Fibroblast of lung (primary cell): ENCODE results near the gene KIRREL2. TPM values are rescaled to one million over a fixed set of nuclear protein-coding genes. Genes with fewer than 3 reads are reported as not detected.

Experiments used
- DNase-seq, 2 donors: peaks; one replicate each; pipeline versions ENCODE4 v3.0.0 to v3.0.0-alpha.2; 2010; ENCODE audit warnings: low read depth in 2 of 2
- H2AFZ ChIP-seq: 2 replicates; pipeline ENCODE4 v1.5.1; 2012; ENCODE audit warnings: low read length, control low read depth, inconsistent platforms
- H3K27ac ChIP-seq: 2 replicates; pipeline ENCODE4 v1.5.1; 2011; ENCODE audit warnings: low read length, control low read depth; ENCODE audit not compliant: insufficient read depth
- H3K27me3 ChIP-seq: 2 replicates; pipeline ENCODE4 v1.5.1; 2011; ENCODE audit warnings: mild to moderate bottlenecking, low read length; ENCODE audit not compliant: control insufficient read depth, insufficient read depth
- H3K36me3 ChIP-seq: 2 replicates; pipeline ENCODE4 v1.5.1; 2011; ENCODE audit warnings: low read length; ENCODE audit not compliant: control insufficient read depth, insufficient read depth
- H3K4me1 ChIP-seq: 2 replicates; pipeline ENCODE4 v1.5.1; 2011; ENCODE audit warnings: low read length; ENCODE audit not compliant: control insufficient read depth, insufficient read depth; ENCODE audit errors: extremely low read depth
- H3K4me2 ChIP-seq: 2 replicates; pipeline ENCODE4 v1.5.1; 2011; ENCODE audit warnings: low read length, control low read depth; ENCODE audit not compliant: insufficient read depth; ENCODE audit errors: extremely low read depth
- H3K4me3 ChIP-seq, 4 experiments: fragments of 200-600 bp in 1 of 4; sonication (generic) in 1 of 4; replicated peaks in 1 of 4; 2 replicates each; pipeline ENCODE4 v1.5.1; 2011 to 2016; ENCODE audit warnings: low read length in 4 of 4, low read depth in 3 of 4, mild to moderate bottlenecking in 3 of 4, control low read depth in 2 of 4, inconsistent platforms in 1 of 4, mixed read lengths in 1 of 4; ENCODE audit not compliant: insufficient read depth in 1 of 4; ENCODE audit errors: control extremely low read depth in 1 of 4
- H3K79me2 ChIP-seq: 2 replicates; pipeline ENCODE4 v1.5.1; 2012; ENCODE audit warnings: mild to moderate bottlenecking, low read length, inconsistent platforms; ENCODE audit not compliant: control insufficient read depth, insufficient read depth
- H3K9ac ChIP-seq: 2 replicates; pipeline ENCODE4 v1.5.1; 2011; ENCODE audit warnings: mild to moderate bottlenecking, low read length, control low read depth; ENCODE audit not compliant: insufficient read depth
- H3K9me3 ChIP-seq: 2 replicates; pipeline ENCODE4 v1.5.1; 2012; ENCODE audit warnings: low read depth, low read length; ENCODE audit not compliant: control insufficient read depth, insufficient read depth
- H4K20me1 ChIP-seq: 2 replicates; pipeline ENCODE4 v1.5.1; 2011; ENCODE audit warnings: low read length; ENCODE audit not compliant: control insufficient read depth, insufficient read depth; ENCODE audit errors: extremely low read depth
- CTCF ChIP-seq, 2 donors: IDR thresholded peaks in 1 of 2; conservative IDR thresholded peaks in 1 of 2; 1 replicate in 1 of 2; 2 replicates in 1 of 2; pipeline ENCODE4 v1.5.1; 2011 to 2012; ENCODE audit warnings: low read length in 2 of 2, control low read depth in 1 of 2, inconsistent platforms in 1 of 2, low read depth in 1 of 2, mild to moderate bottlenecking in 1 of 2
- EZH2 ChIP-seq: IDR thresholded peaks from 2 replicates; pipeline ENCODE4 v1.5.1; 2012; ENCODE audit warnings: low read length, control low read depth, mild to moderate bottlenecking; ENCODE audit errors: missing control alignments
- polyA plus RNA-seq, 2 donors: library from polyadenylated mRNA; depleted of rRNA in 1 of 2; stranded (reverse) in 1 of 2; unstranded in 1 of 2; fragments of >200 nt; gene quantifications; 2 replicates each; pipeline ENCODE4 v1.2.1, GENCODE V29; 2011 to 2012; ENCODE audit warnings: missing spikeins in 1 of 2
- total RNA-seq: library from RNA; depleted of rRNA; stranded (reverse); fragments of >200 nt; gene quantifications from 2 replicates; pipeline ENCODE4 v1.2.1, GENCODE V29; 2014

The KIRREL2 gene
- total and polyA plus RNA-seq, 2 donors (not counting 1 experiment from before 2014, with no cell fraction given): under 0.01 TPM; not detected in 1

- Histone ChIP-seq H3K36me3 (no peaks in the 10 kb centered on the region), H3K4me1 (peaks cover 12% of the 10 kb centered on the region), H3K4me3 (no peak overlapping the region), H4K20me1 (no peaks in the 10 kb centered on the region), H3K4me2 (no peak overlapping the region), H3K27ac (no peak overlapping the region), H3K79me2 (no peaks in the 10 kb centered on the region), H2AFZ (no peak overlapping the region), H3K9me3 (no peaks in the 10 kb centered on the region), H3K27me3 (peaks cover 17% of the 10 kb centered on the region), H3K9ac (no peak overlapping the region)
- TF ChIP-seq EZH2 (no peak), CTCF (conservative IDR thresholded peaks at IDR 0.05 in 1 of 2, IDR thresholded peaks at IDR 0.05 in 1 of 2; ENCODE audit: low read depth in 1 of 2, low read length in 2 of 2) (no peak)
- DNase-seq: no peak
Observed at GRCh38 chr19:35870798-35871197, 14.1 kb downstream of the KIRREL2 start.

- Histone ChIP-seq H4K20me1 (no peaks in the 10 kb centered on the region), H3K9me3 (no peaks in the 10 kb centered on the region), H3K4me1 (peaks cover 12% of the 10 kb centered on the region), H3K79me2 (no peaks in the 10 kb centered on the region), H3K4me2 (no peak overlapping the region), H2AFZ (no peak overlapping the region), H3K27ac (no peak overlapping the region), H3K9ac (no peak overlapping the region), H3K4me3 (no peak overlapping the region), H3K36me3 (no peaks in the 10 kb centered on the region), H3K27me3 (peaks cover 17% of the 10 kb centered on the region)
- DNase-seq: no peak
- no peak for TF ChIP-seq CTCF (conservative IDR thresholded peaks at IDR 0.05 in 1 of 2, IDR thresholded peaks at IDR 0.05 in 1 of 2; ENCODE audit: low read depth in 1 of 2, low read length in 2 of 2)
- TF ChIP-seq EZH2: no peak
Observed at GRCh38 chr19:35871611-35872010, 14.9 kb downstream of the KIRREL2 start.

- H3K9me3 ChIP-seq: no peaks in the 10 kb centered on the region
- no peaks in the 10 kb centered on the region for H3K36me3 ChIP-seq
- H3K27ac ChIP-seq: no peak overlapping the region
- H3K4me2 ChIP-seq: no peak overlapping the region
- no peak for TF ChIP-seq EZH2
- TF ChIP-seq CTCF (conservative IDR thresholded peaks at IDR 0.05 in 1 of 2, IDR thresholded peaks at IDR 0.05 in 1 of 2; ENCODE audit: low read depth in 1 of 2, low read length in 2 of 2): no peak
- H3K27me3 ChIP-seq: peaks cover 14% of the 10 kb centered on the region
- no peaks in the 10 kb centered on the region for H4K20me1 ChIP-seq
- H2AFZ ChIP-seq: no peak overlapping the region
- H3K9ac ChIP-seq: no peak overlapping the region
- DNase-seq: no peak
- no peak overlapping the region for H3K4me3 ChIP-seq
- H3K79me2 ChIP-seq: no peaks in the 10 kb centered on the region
- peaks cover 12% of the 10 kb centered on the region for H3K4me1 ChIP-seq
Observed at GRCh38 chr19:35872180-35872579, 15.5 kb downstream of the KIRREL2 start.
